Transverse colon (tissue), 4 donors: ENCODE results near the gene ZNF804A.

Source experiments
- CTCF ChIP-seq, 5 experiments: fragments of 200-600 bp in 3 of 5; fragments of 450-650 bp in 2 of 5; sonication (generic) in 3 of 5; IDR thresholded peaks; 1 replicate in 2 of 5; 2 replicates in 3 of 5; pipeline ENCODE4 v1.5.1; 2016 to 2017; ENCODE audit warnings: antibody characterized with exemption in 5 of 5, inconsistent platforms in 3 of 5, mild to moderate bottlenecking in 2 of 5, moderate library complexity in 1 of 5
- POLR2A ChIP-seq: fragments of 450-650 bp; IDR thresholded peaks from one replicate; pipeline ENCODE4 v1.6.1; 2016; ENCODE audit warnings: antibody characterized with exemption, mild to moderate bottlenecking, moderate library complexity
- POLR2AphosphoS5 ChIP-seq, 3 donors: sonication (generic); formaldehyde crosslinking; IDR thresholded peaks; one replicate each; pipeline ENCODE4 v1.6.1; 2016; ENCODE audit warnings: antibody characterized with exemption in 3 of 3

- TF ChIP-seq CTCF (IDR thresholded peaks at IDR 0.05), result no peak
- no peak for TF ChIP-seq POLR2AphosphoS5 (IDR thresholded peaks at IDR 0.05)
- no peak for TF ChIP-seq POLR2A
These were observed 39.4 kb upstream of the ZNF804A start for GRCh38 chr2:184558713-184559464.
